HCT116 (cell line): ENCODE measurements around the gene CLEC16A. TPM values are rescaled to one million over a fixed set of nuclear protein-coding genes. Genes with fewer than 3 reads are reported as not detected.

Source experiments
- ATAC-seq: fragments of 200-7000 bp; cut with Tn5 transposase; 2 replicates; pipeline ENCODE4 v1.9.1; 2020; ENCODE audit warnings: mild to moderate bottlenecking, moderate library complexity
- BruUV-seq: library from RNA; stranded (reverse); fragments of 400-500 nt; replicated peaks from 2 replicates; lab custom pipeline; 2021; lab: Mats Ljungman, UMichigan
- CTCF ChIA-PET: fragments of 300-600 bp; sonication (Branson Sonifier 250); formaldehyde crosslinking; loops from one replicate; lab custom pipeline; 2021; ENCODE audit warnings: antibody characterized with exemption; lab: Charles Lee
- POLR2A ChIA-PET: fragments of 300-600, 350-600 bp; sonication (Branson Sonifier 250); formaldehyde crosslinking; loops from one replicate; lab custom pipeline; 2021; ENCODE audit warnings: antibody characterized with exemption; lab: Charles Lee
- RAD21 ChIA-PET, 2 experiments: fragments of 300-600 bp; sonication (Branson Sonifier 250); formaldehyde crosslinking; loops; one replicate each; lab custom pipeline; 2023; ENCODE audit warnings: low total read pairs in 2 of 2; ENCODE audit not compliant: uncharacterized antibody in 2 of 2, unreplicated experiment in 2 of 2, low non-redundant PET in 1 of 2; lab: Charles Lee
- DNase-seq: peaks from one replicate; pipeline ENCODE4 v3.0.0-alpha.2; 2010; ENCODE audit warnings: low read depth, low spot score
- H2AFZ ChIP-seq: fragments of 200-600 bp; shearing (Covaris generic), sonication (generic); 2 replicates; pipeline ENCODE4 v1.6.1; 2017; ENCODE audit warnings: low read depth, mixed run types, mixed read lengths, antibody characterized with exemption, low read length; ENCODE audit not compliant: poor library complexity, severe bottlenecking
- H3K27ac ChIP-seq: 2 replicates; pipeline ENCODE4 v1.5.1; 2012; ENCODE audit warnings: low read depth, low read length
- H3K27me3 ChIP-seq: fragments of 200-600 bp; sonication (generic); 2 replicates; pipeline ENCODE4 v1.6.1; 2016; ENCODE audit warnings: mixed run types, low read length, mixed read lengths; ENCODE audit not compliant: insufficient read depth
- H3K36me3 ChIP-seq, 2 experiments: fragments of 200-500 bp in 1 of 2; fragments of 200-600 bp in 1 of 2; sonication (Bioruptor generic) in 1 of 2; sonication (generic) in 1 of 2; 2 replicates each; pipeline versions ENCODE4 v1.5.1 to v1.6.1; 2014 to 2016; ENCODE audit warnings: low read length in 2 of 2, inconsistent platforms in 1 of 2, mixed read lengths in 1 of 2, mixed run types in 1 of 2; ENCODE audit not compliant: insufficient read depth in 2 of 2, control insufficient read depth in 1 of 2
- H3K4me1 ChIP-seq, 2 experiments: fragments of 200-600 bp in 1 of 2; sonication (generic) in 1 of 2; 2 replicates each; pipeline versions ENCODE4 v1.5.1 to v1.6.1; 2012 to 2017; ENCODE audit warnings: low read length in 2 of 2, inconsistent platforms in 1 of 2, mild to moderate bottlenecking in 1 of 2, mixed read lengths in 1 of 2, mixed run types in 1 of 2, moderate library complexity in 1 of 2; ENCODE audit not compliant: insufficient read depth in 2 of 2, control insufficient read depth in 1 of 2
- H3K4me2 ChIP-seq: fragments of 200-600 bp; sonication (generic); 2 replicates; pipeline ENCODE4 v1.6.1; 2017; ENCODE audit warnings: mixed run types, low read length, mixed read lengths
- H3K4me3 ChIP-seq, 2 experiments: fragments of 200-600 bp in 1 of 2; sonication (generic) in 1 of 2; replicated peaks in 1 of 2; 2 replicates each; pipeline ENCODE4 v1.5.1; 2011 to 2016; ENCODE audit warnings: low read length in 2 of 2, control low read depth in 1 of 2, low read depth in 1 of 2, mild to moderate bottlenecking in 1 of 2, mixed read lengths in 1 of 2, mixed run types in 1 of 2
- H3K79me2 ChIP-seq: fragments of 200-600 bp; sonication (generic); 2 replicates; pipeline ENCODE4 v1.6.1; 2017; ENCODE audit warnings: mild to moderate bottlenecking, mixed run types, low read length, moderate library complexity, mixed read lengths; ENCODE audit not compliant: insufficient read depth
- H3K9ac ChIP-seq: fragments of 200-600 bp; sonication (generic); 2 replicates; pipeline ENCODE4 v1.6.1; 2016; ENCODE audit warnings: low read length, mixed read lengths
- H3K9me2 ChIP-seq: fragments of 200-600 bp; sonication (generic), shearing (Covaris generic); 2 replicates; pipeline ENCODE4 v1.6.1; 2017; ENCODE audit warnings: mixed run types, mild to moderate bottlenecking, moderate library complexity; ENCODE audit not compliant: insufficient read depth
- H3K9me3 ChIP-seq, 2 experiments: fragments of 200-500 bp in 1 of 2; fragments of 200-600 bp in 1 of 2; sonication (Bioruptor generic) in 1 of 2; sonication (generic) in 1 of 2; 2 replicates each; pipeline ENCODE4 v1.6.1; 2014 to 2017; ENCODE audit warnings: low read length in 2 of 2, mixed read lengths in 2 of 2, inconsistent platforms in 1 of 2, low read depth in 1 of 2, mild to moderate bottlenecking in 1 of 2, mixed run types in 1 of 2, moderate library complexity in 1 of 2; ENCODE audit not compliant: control insufficient read depth in 1 of 2, insufficient read depth in 1 of 2
- H4K20me1 ChIP-seq: fragments of 200-600 bp; sonication (generic), shearing (Covaris generic); 2 replicates; pipeline ENCODE4 v1.6.1; 2017; ENCODE audit warnings: mixed run types, mild to moderate bottlenecking, moderate library complexity; ENCODE audit not compliant: insufficient read depth
- CTCF ChIP-seq, 3 experiments: fragments of 200-600 bp in 1 of 3; sonication (generic) in 1 of 3; IDR thresholded peaks in 2 of 3; conservative IDR thresholded peaks in 1 of 3; 2 replicates each; pipeline ENCODE4 v1.5.1; 2012 to 2017; ENCODE audit warnings: low read depth in 2 of 3, low read length in 2 of 3, antibody characterized with exemption in 1 of 3, borderline replicate concordance in 1 of 3, control low read depth in 1 of 3, mild to moderate bottlenecking in 1 of 3, mixed read lengths in 1 of 3, mixed run types in 1 of 3, moderate library complexity in 1 of 3; ENCODE audit not compliant: insufficient read depth in 1 of 3
- EZH2 ChIP-seq: fragments of 200-600 bp; sonication (generic); IDR thresholded peaks from 2 replicates; pipeline ENCODE4 v1.6.1; 2017; ENCODE audit warnings: antibody characterized with exemption, mixed run types
- POLR2A ChIP-seq: IDR thresholded peaks from 2 replicates; pipeline ENCODE4 v1.7.0; 2011; ENCODE audit warnings: borderline replicate concordance; ENCODE audit not compliant: insufficient read depth, insufficient read length; ENCODE audit errors: extremely low read depth
- SRF ChIP-seq: IDR thresholded peaks from 2 replicates; pipeline ENCODE4 v1.6.1; 2012; ENCODE audit warnings: low read depth
- TCF7L2 ChIP-seq: IDR thresholded peaks from 2 replicates; pipeline ENCODE4 v1.7.0; 2011; ENCODE audit warnings: borderline replicate concordance, inconsistent platforms; ENCODE audit not compliant: insufficient read depth, insufficient read length; ENCODE audit errors: extremely low read depth
- ZFX ChIP-seq: fragments of 450-650 bp; IDR thresholded peaks from 2 replicates; pipeline ENCODE4 v1.6.1; 2017
- ZNF274 ChIP-seq: fragments of 200-500 bp; sonication (Bioruptor generic); IDR thresholded peaks from 2 replicates; pipeline ENCODE4 v1.6.1; 2014; ENCODE audit warnings: mild to moderate bottlenecking, low read depth, low read length, inconsistent platforms
- intact Hi-C: fragments of 100-400 bp; cut with micrococcal nuclease; formaldehyde crosslinking; loops from 2 replicates; pipeline ENCODE4 v1.10.0; 2022
- total RNA-seq: library from RNA; stranded (reverse); gene quantifications from one replicate; pipeline ENCODE4 v1.2.1, GENCODE V29; 2021; ENCODE audit not compliant: unreplicated experiment
- TF ChIP-seq, protein P1 (sequence below): IDR thresholded peaks from 2 replicates; pipeline ENCODE4 v1.6.1; 2011; ENCODE audit warnings: mild to moderate bottlenecking, low read length, moderate library complexity; ENCODE audit not compliant: insufficient replicate concordance; ENCODE audit errors: extremely low read depth
- TF ChIP-seq, protein P2 (sequence below): IDR thresholded peaks from 2 replicates; pipeline ENCODE4 v1.6.1; 2012

Gene CLEC16A
- total RNA-seq, 1 experiment from 2014 or later: 18.0 TPM

DNA sequence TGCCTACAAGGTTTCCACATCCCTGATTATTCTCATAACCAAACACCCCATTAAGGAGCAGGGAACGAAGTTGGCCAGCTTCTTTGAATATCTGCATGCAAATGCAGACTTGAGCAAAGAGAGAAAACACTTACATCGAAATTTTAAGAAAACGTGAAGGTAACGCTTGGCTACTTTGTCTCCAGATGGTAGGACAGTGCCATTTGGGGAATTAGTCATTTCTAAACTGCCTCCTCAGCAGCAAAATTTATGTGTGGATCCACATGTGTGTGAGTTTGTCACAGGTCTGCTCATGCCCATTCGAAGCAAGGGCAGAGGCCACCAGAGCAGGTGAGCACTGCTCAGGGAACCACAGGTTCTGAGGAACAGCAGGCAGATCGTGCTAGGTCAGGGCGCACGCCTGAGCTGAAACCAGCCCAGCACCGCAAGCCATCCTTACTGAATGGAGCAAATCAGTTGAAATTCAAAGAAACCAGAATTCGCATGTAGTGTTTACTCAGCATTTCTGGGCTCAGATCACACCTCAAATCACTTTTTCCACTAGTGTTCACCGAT is 231.5 kb downstream of the CLEC16A start:
- no peak for ATAC-seq
- Histone ChIP-seq H3K9me2 (no peaks in the 10 kb centered on the region), H3K27me3 (no peaks in the 10 kb centered on the region), H3K79me2 (no peaks in the 10 kb centered on the region), H3K4me1 (peaks cover 10 to 14% of the 10 kb centered on the region in 2 experiments; a peak in 3 of 4 replicates), H3K36me3 (no peaks in the 10 kb centered on the region; a peak in 1 of 4 replicates), H4K20me1 (no peaks in the 10 kb centered on the region), H3K9ac (no peak overlapping the region), H2AFZ (no peak overlapping the region), H3K27ac (no peak overlapping the region), H3K4me3 (no peak overlapping the region), H3K4me2 (no peak overlapping the region), H3K9me3 (no peaks in the 10 kb centered on the region)
- ChIA-PET POLR2A (no interaction called here), CTCF (no interaction called here), RAD21 (no interaction called here)
- intact Hi-C loops: no loop called here
- no TSS peak for BruUV-seq
- TF ChIP-seq, protein P1, sequence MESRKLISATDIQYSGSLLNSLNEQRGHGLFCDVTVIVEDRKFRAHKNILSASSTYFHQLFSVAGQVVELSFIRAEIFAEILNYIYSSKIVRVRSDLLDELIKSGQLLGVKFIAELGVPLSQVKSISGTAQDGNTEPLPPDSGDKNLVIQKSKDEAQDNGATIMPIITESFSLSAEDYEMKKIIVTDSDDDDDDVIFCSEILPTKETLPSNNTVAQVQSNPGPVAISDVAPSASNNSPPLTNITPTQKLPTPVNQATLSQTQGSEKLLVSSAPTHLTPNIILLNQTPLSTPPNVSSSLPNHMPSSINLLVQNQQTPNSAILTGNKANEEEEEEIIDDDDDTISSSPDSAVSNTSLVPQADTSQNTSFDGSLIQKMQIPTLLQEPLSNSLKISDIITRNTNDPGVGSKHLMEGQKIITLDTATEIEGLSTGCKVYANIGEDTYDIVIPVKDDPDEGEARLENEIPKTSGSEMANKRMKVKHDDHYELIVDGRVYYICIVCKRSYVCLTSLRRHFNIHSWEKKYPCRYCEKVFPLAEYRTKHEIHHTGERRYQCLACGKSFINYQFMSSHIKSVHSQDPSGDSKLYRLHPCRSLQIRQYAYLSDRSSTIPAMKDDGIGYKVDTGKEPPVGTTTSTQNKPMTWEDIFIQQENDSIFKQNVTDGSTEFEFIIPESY: no peak
- no peak for TF ChIP-seq EZH2
- TF ChIP-seq ZNF274: no peak
- TF ChIP-seq, protein P2, sequence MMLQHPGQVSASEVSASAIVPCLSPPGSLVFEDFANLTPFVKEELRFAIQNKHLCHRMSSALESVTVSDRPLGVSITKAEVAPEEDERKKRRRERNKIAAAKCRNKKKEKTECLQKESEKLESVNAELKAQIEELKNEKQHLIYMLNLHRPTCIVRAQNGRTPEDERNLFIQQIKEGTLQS: no peak
- TF ChIP-seq POLR2A: no peak
- TF ChIP-seq SRF: no peak
- no peak for TF ChIP-seq TCF7L2
- no peak for TF ChIP-seq ZFX
- no peak for TF ChIP-seq CTCF (IDR thresholded peaks at IDR 0.05 in 2 of 3, conservative IDR thresholded peaks at IDR 0.05 in 1 of 3; ENCODE audit: borderline replicate concordance in 1 of 3, insufficient read depth in 1 of 3, low read depth in 2 of 3, low read length in 2 of 3)
- no peak for DNase-seq
